ELR (cell line): Measurements from ENCODE around the gene MYO3B.

Experiments used
- DNase-seq: peaks from one replicate; pipeline ENCODE4 v3.0.0-alpha.2; 2015; ENCODE audit warnings: low read depth

The MYO3B gene

GRCh38 chr2:170306293-170306873 is 128.4 kb downstream of the MYO3B start:
- no peak for DNase-seq

- DNase-seq = no peak
Measured at GRCh38 chr2:170307052-170307451, 129.1 kb downstream of the MYO3B start.

GRCh38 chr2:170307555-170308351 is 129.8 kb downstream of the MYO3B start:
- DNase-seq = no peak

DNA sequence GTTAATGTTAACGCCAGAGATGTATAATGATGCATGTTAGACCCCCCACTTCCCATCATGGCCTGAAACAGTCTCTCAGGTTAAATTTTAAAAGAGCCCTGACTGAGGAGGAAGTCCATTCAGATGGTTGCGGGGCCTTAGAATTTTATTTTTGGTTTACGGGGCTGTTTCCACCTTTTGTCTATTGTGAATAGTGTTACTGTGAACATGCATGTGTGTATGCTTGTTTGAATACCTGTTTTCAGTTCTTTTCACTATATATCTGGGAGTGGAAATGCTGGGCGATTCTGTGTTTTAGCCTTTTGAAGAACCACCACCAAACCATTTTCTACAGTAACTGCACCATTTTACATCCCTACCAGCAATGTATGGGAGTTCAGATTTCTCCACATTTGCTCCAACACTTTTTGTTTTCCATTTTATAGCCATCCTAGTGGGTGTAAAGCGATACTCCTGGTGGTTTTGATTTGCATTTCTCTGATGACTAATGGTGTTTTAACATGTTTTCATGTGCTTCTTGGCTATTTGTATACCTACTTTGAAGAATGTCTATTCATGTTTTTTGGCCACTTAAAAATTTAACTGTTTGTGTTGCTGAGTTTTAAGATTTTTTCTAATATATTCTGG is 133.0 kb downstream of the MYO3B start:
- no peak for DNase-seq

DNA sequence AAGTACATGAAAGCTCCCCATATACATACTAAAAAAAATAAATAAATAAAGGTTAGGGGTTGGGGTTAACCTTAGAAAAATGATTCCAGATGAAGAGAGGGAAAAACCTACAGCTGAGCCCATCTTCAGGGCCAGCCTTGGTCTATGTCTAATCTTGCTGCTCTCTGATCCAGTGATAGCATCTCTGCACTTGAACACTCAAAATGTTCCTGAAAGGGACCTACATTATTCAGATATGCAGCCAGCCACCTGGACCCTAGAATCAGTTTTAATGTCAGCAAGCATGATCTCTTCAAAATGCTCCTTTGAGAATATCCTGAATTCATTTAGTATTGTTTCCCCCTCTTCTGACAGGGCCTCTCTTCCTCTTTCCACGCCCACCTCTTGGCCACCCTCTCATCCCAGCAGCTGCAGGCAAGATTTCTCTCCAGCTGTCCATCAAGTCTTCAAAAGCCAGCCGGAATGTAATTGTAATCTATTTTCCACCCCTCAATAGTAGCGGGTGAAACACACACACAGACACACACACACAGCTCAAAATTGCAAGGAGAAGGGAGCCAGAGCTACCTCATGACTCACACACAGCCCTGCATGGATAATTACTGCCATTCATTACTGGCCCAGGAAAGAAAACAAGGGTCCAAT is 135.5 kb downstream of the MYO3B start:
- no peak for DNase-seq

GRCh38 chr2:170313992-170314348 is 136.0 kb downstream of the MYO3B start:
- DNase-seq = no peak

DNA sequence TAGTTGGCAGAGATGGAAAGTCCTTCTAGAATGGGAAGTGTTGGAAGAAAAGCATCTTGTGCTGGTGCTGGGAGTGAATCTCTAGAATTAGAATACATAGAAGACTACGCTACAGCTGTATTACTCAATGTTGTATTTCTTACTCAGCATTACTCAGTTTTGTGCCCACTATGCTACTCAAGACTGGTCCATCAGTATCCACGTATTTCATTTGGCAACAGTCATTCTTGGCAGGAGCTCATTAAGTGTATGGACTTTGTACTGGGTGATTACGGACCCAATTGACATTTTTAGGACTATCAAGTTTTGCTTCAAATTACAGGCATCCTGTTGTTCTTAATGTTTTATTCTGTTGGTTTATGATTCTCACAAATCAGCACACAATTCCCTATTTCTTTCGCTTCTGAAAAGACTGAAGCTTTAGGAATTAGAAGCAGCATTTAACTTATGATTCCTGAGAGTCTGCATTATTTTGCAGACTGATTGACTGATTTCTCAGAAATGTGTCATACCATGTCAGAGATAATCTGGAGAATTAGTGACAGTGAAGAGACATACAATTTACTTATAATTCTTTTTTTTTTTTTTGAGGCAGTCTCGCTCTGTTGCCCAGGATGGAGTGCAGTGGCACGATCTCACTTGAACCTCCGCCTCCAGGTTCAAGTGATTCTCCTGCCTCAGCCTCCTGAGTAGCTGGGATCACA is 136.9 kb downstream of the MYO3B start:
- peak; percentile 21 for DNase-seq

DNA sequence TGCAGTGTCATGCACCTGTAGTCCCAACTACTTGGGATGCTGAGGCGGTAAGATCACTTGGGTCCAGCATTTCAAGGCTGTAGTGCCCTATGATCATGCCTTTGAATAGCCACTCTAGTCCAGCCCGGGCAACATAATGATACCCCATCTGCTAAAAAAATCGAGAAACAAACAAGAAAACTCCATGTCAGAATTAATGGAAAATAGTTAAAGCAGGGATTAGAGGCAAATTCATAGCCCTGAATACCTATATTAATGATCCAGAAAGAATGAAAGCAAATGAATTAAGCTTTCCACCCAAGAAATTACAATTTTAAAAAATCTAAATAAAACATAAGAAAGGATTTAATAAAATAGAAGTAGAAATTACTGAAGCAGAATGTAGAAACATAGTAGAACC is 143.0 kb downstream of the MYO3B start:
- no peak for DNase-seq

DNA sequence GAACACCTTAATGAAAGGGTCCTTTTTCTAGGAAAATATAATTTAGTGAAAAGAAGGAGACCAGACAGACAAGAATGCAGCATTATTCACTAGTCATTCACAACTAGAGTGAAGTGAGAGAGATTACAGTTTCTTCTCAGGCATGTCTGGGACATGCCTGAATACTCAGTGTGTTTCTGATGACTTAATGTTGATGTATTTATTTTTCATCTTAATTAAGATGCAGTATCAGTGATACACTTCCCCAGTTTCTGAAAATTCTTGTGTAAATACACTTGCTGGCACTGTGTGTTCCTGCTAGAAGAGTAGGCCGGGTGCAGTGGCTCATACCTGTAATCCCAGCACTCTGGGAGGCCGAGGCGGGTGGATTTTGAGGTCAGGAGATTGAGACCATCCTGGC is 143.6 kb downstream of the MYO3B start:
- DNase-seq = no peak

DNA sequence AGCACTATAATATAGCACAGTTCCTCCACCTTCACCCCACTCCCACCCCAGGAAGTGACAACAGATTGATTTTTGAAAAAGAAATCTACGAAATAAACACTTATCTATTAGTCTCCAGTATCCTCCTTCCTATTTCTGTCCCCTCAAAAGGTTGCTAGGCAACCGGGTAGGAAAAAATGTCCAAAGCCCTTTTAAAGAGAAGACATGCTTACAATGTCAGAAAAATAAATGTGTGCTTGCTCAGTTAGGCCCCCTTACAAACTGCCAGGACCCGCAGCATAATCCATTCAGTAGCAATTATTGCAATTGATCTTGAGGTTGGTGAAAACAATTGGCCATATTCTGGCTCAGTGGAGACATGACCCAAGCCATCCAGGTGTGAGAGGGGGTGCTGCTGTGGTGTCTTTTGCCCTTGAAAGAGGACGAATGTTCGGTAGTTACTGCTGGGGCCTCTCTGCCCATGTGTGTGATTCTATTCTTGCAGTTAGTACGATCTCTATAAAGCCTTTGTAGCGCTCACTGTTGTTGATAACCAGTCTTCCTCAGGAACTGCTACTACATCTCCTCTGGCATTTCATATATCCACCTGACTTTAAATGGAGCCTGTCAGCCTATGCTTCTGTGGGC is 144.3 kb downstream of the MYO3B start:
- DNase-seq = no peak

- DNase-seq = no peak
Measured at GRCh38 chr2:170323743-170324142, 145.8 kb downstream of the MYO3B start.

DNA sequence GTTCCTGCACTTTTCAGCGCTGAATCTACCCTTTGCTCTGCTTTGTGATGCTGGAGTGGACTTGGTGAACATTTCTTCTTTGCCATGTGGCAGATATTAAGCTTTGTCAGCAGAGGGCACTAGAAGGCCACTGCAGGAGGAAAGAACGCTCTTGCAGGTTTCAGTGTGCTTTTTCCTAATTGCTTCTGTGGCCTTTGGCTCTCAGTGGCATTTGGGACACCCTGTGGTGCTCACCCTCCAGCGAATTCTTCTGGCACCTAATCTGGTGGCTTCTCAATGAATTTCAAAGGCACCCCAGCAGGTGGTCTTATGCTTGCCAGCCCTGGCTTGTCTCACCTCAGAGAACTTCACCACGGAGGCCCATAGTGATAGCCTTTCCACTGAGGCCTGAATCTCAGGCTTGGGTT is 146.7 kb downstream of the MYO3B start:
- DNase-seq = peak; percentile 50

- no peak for DNase-seq
Measured at GRCh38 chr2:170330881-170331280, 152.9 kb downstream of the MYO3B start.

- DNase-seq = no peak
Measured at GRCh38 chr2:170332676-170333402, 154.9 kb downstream of the MYO3B start.

DNA sequence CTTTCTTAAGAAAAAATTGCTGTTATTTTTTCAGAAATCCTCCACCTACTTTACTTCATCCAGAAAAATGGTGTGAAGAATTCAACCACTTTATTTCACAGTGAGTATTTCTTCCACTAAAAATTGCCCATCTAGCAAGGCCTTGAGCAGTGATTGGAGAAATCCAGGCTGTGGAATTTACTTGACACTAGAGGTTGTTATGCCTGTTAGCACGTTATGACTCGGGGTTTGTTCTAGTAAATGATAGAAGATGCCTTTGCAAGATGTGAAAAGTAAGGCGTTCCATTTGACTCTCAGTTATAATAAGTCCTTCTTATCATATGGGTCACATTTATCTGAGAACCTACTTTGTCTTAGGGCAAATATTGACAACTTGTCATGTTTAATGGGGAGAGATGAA is 157.4 kb downstream of the MYO3B start:
- DNase-seq = no peak

DNA sequence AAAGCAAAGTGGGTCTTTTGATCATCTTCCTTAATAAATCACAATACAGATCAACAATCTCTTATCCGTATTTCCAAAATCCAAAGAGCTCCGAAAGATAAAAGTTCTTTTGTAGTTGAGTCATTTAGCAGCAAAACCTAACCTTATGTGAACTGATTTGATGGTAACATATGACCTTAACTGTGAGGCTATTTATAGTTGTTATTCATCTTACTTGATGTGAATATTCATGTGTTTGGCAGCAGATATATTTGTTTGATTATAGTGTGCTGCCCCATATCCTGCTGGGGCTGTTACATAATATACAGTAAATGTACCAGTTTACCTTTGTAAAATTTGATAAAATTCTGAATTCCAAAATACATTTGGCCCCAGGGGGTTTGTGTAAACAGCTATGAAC is 158.5 kb downstream of the MYO3B start:
- no peak for DNase-seq

GRCh38 chr2:170336916-170337315 is 159.0 kb downstream of the MYO3B start:
- no peak for DNase-seq

- no peak for DNase-seq
Measured at GRCh38 chr2:170339322-170339721, 161.4 kb downstream of the MYO3B start.

- no peak for DNase-seq
Measured at GRCh38 chr2:170339750-170340692, 162.1 kb downstream of the MYO3B start.

DNA sequence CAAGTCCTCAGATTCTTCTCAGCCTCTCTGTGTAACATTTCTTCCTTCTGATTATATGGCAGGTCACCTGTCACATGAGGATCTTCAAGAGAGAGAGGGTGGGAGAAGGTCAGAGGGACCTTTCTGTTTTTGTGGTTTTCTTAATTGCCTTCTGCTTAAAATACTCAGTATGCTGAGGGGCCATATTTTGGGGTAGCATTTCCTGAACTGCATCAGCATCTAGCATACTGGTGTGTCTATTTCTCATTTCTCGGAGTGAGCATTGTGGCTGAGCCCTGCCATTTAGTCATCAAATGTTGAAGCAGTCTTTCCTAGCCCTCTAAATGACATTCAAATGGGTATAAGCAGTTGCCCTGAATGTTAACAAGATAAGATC is 162.7 kb downstream of the MYO3B start:
- no peak for DNase-seq
